ENCODE measurements around the gene GCSH. TPM values are rescaled to one million over a fixed set of nuclear protein-coding genes. Genes with fewer than 3 reads are reported as not detected.

The GCSH gene
- total RNA-seq, 1 donor from 2014 or later, result 47.5 TPM

GRCh38 chr16:81097230-81097629, 1.0 kb upstream of the GCSH start:
- DNase-seq, result no peak
- peaks cover 17% of the 10 kb centered on the region for H3K4me1 ChIP-seq
- H3K4me3 ChIP-seq, result no peak overlapping the region
- intact Hi-C loops (cut with micrococcal nuclease), result no loop called here
- H3K27ac ChIP-seq (replicated peaks), result peak overlapping the region; percentile 68
- H3K27me3 ChIP-seq (ENCODE audit: low read depth), result no peaks in the 10 kb centered on the region
- H3K36me3 ChIP-seq, result no peaks in the 10 kb centered on the region
- TF ChIP-seq CTCF (IDR thresholded peaks at IDR 0.05; ENCODE audit: borderline replicate concordance), result no peak
- no peaks in the 10 kb centered on the region for H3K9me3 ChIP-seq (replicated peaks)

- H3K36me3 ChIP-seq, result no peaks in the 10 kb centered on the region
- DNase-seq, result no peak
- TF ChIP-seq CTCF (IDR thresholded peaks at IDR 0.05; ENCODE audit: borderline replicate concordance), result no peak
- no peaks in the 10 kb centered on the region for H3K9me3 ChIP-seq (replicated peaks)
- peak overlapping the region; percentile 97 for H3K4me3 ChIP-seq
- peak overlapping the region; percentile 68 for H3K27ac ChIP-seq (replicated peaks)
- no peaks in the 10 kb centered on the region for H3K27me3 ChIP-seq (ENCODE audit: low read depth)
- intact Hi-C loops (cut with micrococcal nuclease), result no loop called here
- H3K4me1 ChIP-seq, result peaks cover 17% of the 10 kb centered on the region
Measured at GRCh38 chr16:81096715-81097208, 567 bp upstream of the GCSH start.

- intact Hi-C loops (cut with micrococcal nuclease), result no loop called here
- H3K27me3 ChIP-seq (ENCODE audit: low read depth), result no peaks in the 10 kb centered on the region
- H3K4me3 ChIP-seq, result peak overlapping the region; percentile 97
- no peaks in the 10 kb centered on the region for H3K9me3 ChIP-seq (replicated peaks)
- TF ChIP-seq CTCF (IDR thresholded peaks at IDR 0.05; ENCODE audit: borderline replicate concordance), result no peak
- peak overlapping the region; percentile 90 for H3K27ac ChIP-seq (replicated peaks)
- peaks cover 17% of the 10 kb centered on the region for H3K4me1 ChIP-seq
- no peak for DNase-seq
- H3K36me3 ChIP-seq, result no peaks in the 10 kb centered on the region
Measured at GRCh38 chr16:81095653-81095952, 592 bp downstream of the GCSH start.

GRCh38 chr16:81094771-81095251, 1.4 kb downstream of the GCSH start:
- TF ChIP-seq CTCF (IDR thresholded peaks at IDR 0.05; ENCODE audit: borderline replicate concordance), result no peak
- intact Hi-C loops (cut with micrococcal nuclease), result no loop called here
- no peak overlapping the region for H3K27ac ChIP-seq (replicated peaks)

GRCh38 chr16:81088836-81089235, 7.4 kb downstream of the GCSH start:
- Histone ChIP-seq H3K4me3 (no peak overlapping the region), H3K9me3 (replicated peaks) (no peaks in the 10 kb centered on the region), H3K36me3 (peaks cover 3% of the 10 kb centered on the region), H3K27me3 (ENCODE audit: low read depth) (no peaks in the 10 kb centered on the region), H3K27ac (replicated peaks) (no peak overlapping the region), H3K4me1 (no peaks in the 10 kb centered on the region)
- DNase-seq, result no peak
- TF ChIP-seq CTCF (IDR thresholded peaks at IDR 0.05; ENCODE audit: borderline replicate concordance), result no peak
- intact Hi-C loops (cut with micrococcal nuclease), result no loop called here

More at GRCh38 chr16:81094771-81095251, 1.4 kb downstream of the GCSH start:
- Histone ChIP-seq H3K9me3 (replicated peaks) (no peaks in the 10 kb centered on the region), H3K4me1 (peaks cover 17% of the 10 kb centered on the region), H3K36me3 (no peaks in the 10 kb centered on the region), H3K4me3 (peak overlapping the region; percentile 97), H3K27me3 (ENCODE audit: low read depth) (no peaks in the 10 kb centered on the region)
- DNase-seq, result no peak
